Adrenal gland (tissue), 12 donors: ENCODE measurements around the gene RTTN. TPM values are rescaled to one million over a fixed set of nuclear protein-coding genes. Genes with fewer than 3 reads are reported as not detected.

Experiments
- DNase-seq, 7 donors: peaks; one replicate each; pipeline ENCODE4 v3.0.0-alpha.2; 2019 to 2020
- H3K27ac ChIP-seq, 5 donors: fragments of 200-600 bp; sonication (generic) in 4 of 5; 1 replicate in 3 of 5; 2 replicates in 2 of 5; pipeline versions ENCODE4 v1.5.1 to v1.8.0; 2016 to 2020; ENCODE audit warnings: mild to moderate bottlenecking in 1 of 5
- H3K27me3 ChIP-seq: fragments of 200-600 bp; 2 replicates; pipeline ENCODE4 v1.8.0; 2021
- H3K36me3 ChIP-seq, 2 donors: fragments of 200-600 bp; replicated peaks in 1 of 2; 1 replicate in 1 of 2; 2 replicates in 1 of 2; pipeline versions ENCODE4 v1.5.1 to v1.8.0; 2018 to 2022
- H3K4me1 ChIP-seq, 2 donors: fragments of 200-600 bp; replicated peaks in 1 of 2; 1 replicate in 1 of 2; 2 replicates in 1 of 2; pipeline versions ENCODE4 v1.5.1 to v1.8.0; 2018 to 2021
- H3K4me3 ChIP-seq, 4 donors: fragments of 200-600 bp; sonication (generic) in 3 of 4; one replicate each; pipeline ENCODE4 v1.5.1; 2016 to 2018
- H3K9me3 ChIP-seq, 3 donors: fragments of 200-600 bp; sonication (generic) in 1 of 3; replicated peaks in 1 of 3; 1 replicate in 2 of 3; 2 replicates in 1 of 3; pipeline versions ENCODE4 v1.5.1 to v1.8.0; 2016 to 2021
- POLR2A ChIP-seq, 2 donors: fragments of 450-650 bp; IDR thresholded peaks; one replicate each; pipeline ENCODE4 v1.6.1; 2017; ENCODE audit warnings: antibody characterized with exemption in 2 of 2, mild to moderate bottlenecking in 2 of 2, moderate library complexity in 1 of 2
- WGBS, 4 donors: extraction: QIAGEN DNeasy Blood & Tissue Kit in 2 of 4; methylation state at CpG; one replicate each; pipeline versions ENCODE4 v1.1.5 to v1.1.7; 2013 to 2017; 5-methylcytosine and 5-hydroxymethylcytosine counted together
- intact Hi-C, 2 donors: fragments of 100-400 bp; cut with DNase I; formaldehyde crosslinking; loops; one replicate each; pipeline versions ENCODE4 v1.14.1 to v1.15.0; 2022 to 2023
- polyA plus RNA-seq, 3 donors: library from polyadenylated mRNA; stranded (reverse); fragments of 200-250 nt in 2 of 3; fragments of 350-450 nt in 1 of 3; fragmentation: Illumina TruSeq in 1 of 3; extraction: RNeasy Lipid Tissue Mini Kit (QIAGEN cat#74804) in 1 of 3; gene quantifications; one replicate each; pipeline ENCODE4 v1.2.3, GENCODE V29; 2013 to 2014
- total RNA-seq, 9 donors: library from RNA; depleted of rRNA in 4 of 9; stranded (reverse); fragments of >200 nt in 4 of 9; fragments of 120-200 nt in 1 of 9; fragmentation: NEBNext Ultra II Directional in 1 of 9; extraction: Animal tissue kit (Norgen Biotek cat#: 25700) in 1 of 9; gene quantifications; one replicate each; pipeline versions ENCODE4 v1.1.0 to v1.2.4, GENCODE V29; 2013 to 2023
- TF ChIP-seq, protein P1 (sequence below), 6 experiments: fragments of 450-650 bp in 4 of 6; fragments of 200-600 bp in 2 of 6; sonication (generic) in 1 of 6; IDR thresholded peaks; 1 replicate in 5 of 6; 2 replicates in 1 of 6; pipeline versions ENCODE4 v1.5.1 to v1.8.0; 2016 to 2021; ENCODE audit warnings: antibody characterized with exemption in 6 of 6, mild to moderate bottlenecking in 2 of 6, moderate library complexity in 1 of 6
- donor health status: healthy with polysubstance abuse.
- donor health status: Bipolar disorder and iron deficiency.
- donor health status: DM: yes; HTN: yes; CAD: no.
- donor health status: DM: no; HTN: no; CAD: no.
- donor health status: DM: no; HTN: no; CAD: no.
- donor health status: DM: yes; HTN: yes; CAD: no.

RTTN gene
- total and polyA plus RNA-seq, 12 donors: 4.0 to 22.5 (median 7.5) TPM

DNA sequence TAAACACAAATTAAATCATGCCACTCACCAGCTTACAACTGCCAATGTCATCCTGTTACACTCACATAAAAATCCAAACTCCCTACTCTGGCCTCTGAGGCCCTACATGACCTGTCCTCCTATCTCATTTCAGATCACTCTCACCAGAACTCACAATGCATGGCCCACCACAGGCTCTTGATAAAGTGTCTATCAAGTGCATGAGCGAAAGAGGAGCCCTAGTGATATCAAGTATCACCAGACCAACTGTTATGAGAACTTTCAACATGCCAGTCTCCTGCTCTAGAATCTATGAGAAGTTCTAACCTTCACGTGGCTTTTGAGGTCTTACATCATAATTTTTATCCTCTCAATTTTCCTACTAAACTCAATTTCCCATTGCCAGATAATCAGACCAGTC lies 181.4 kb downstream of the RTTN start:
- Histone ChIP-seq H3K36me3 (no peaks in the 10 kb centered on the region), H3K27me3 (no peaks in the 10 kb centered on the region), H3K4me1 (no peaks in the 10 kb centered on the region), H3K27ac (no peak overlapping the region), H3K4me3 (no peak overlapping the region), H3K9me3 (no peaks in the 10 kb centered on the region)
- no peak for TF ChIP-seq POLR2A (IDR thresholded peaks at IDR 0.05)
- TF ChIP-seq, protein P1, sequence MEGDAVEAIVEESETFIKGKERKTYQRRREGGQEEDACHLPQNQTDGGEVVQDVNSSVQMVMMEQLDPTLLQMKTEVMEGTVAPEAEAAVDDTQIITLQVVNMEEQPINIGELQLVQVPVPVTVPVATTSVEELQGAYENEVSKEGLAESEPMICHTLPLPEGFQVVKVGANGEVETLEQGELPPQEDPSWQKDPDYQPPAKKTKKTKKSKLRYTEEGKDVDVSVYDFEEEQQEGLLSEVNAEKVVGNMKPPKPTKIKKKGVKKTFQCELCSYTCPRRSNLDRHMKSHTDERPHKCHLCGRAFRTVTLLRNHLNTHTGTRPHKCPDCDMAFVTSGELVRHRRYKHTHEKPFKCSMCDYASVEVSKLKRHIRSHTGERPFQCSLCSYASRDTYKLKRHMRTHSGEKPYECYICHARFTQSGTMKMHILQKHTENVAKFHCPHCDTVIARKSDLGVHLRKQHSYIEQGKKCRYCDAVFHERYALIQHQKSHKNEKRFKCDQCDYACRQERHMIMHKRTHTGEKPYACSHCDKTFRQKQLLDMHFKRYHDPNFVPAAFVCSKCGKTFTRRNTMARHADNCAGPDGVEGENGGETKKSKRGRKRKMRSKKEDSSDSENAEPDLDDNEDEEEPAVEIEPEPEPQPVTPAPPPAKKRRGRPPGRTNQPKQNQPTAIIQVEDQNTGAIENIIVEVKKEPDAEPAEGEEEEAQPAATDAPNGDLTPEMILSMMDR (IDR thresholded peaks at IDR 0.05): no peak
- 92 to 95% (median 94%) methylated on average over 2 of the region's 2 CpGs for WGBS, 4 donors
- no peak for DNase-seq
- intact Hi-C loops: no loop called here

DNA sequence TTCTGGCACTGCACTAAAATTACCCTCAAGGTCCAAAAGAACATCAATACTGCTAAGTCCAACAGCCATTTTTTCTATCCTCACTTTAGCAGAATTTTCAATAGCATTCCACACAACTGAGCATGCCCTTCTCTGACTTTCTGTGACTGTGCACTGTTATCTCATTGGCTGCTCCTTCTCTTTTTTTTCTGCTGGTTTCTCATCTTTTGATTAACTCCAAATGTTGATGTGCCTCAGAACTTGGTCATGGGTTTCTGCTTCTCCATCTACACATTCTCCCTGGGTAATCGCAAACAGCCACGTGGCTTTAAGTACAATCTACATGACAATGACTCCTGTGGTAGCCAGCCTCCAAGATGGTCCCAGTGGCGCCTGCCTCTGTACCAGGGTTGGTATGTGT lies 182.9 kb downstream of the RTTN start:
- H3K4me1 ChIP-seq: no peaks in the 10 kb centered on the region
- no peaks in the 10 kb centered on the region for H3K27me3 ChIP-seq
- 97 to 100% (median 100%) methylated on average over 3 of the region's 3 CpGs for WGBS, 4 donors
- intact Hi-C loops: no loop called here
- no peak for DNase-seq
- H3K27ac ChIP-seq: no peak overlapping the region
- no peak for TF ChIP-seq POLR2A (IDR thresholded peaks at IDR 0.05)
- no peak overlapping the region for H3K4me3 ChIP-seq
- no peaks in the 10 kb centered on the region for H3K9me3 ChIP-seq
- no peaks in the 10 kb centered on the region for H3K36me3 ChIP-seq

DNA sequence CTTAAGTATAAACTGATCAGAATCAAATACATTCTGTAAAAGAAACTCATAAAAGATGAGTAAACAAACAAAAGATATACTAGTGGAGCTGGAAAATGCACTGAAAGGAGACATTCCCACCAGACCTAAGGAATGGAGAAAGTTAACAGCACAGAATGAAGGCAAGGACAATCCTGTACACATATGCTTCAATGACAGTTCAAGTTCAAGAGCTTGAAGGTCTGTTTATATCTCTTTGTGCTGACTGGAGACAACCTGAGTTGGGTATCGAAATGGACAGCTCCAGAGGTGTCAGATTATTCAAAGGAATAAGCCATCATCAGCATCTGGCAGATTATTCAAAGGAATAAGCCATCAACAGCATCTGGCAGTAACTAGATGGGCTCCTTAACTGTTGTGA lies 184.0 kb downstream of the RTTN start:
- H3K4me1 ChIP-seq: no peaks in the 10 kb centered on the region
- H3K27ac ChIP-seq: no peak overlapping the region
- intact Hi-C loops: no loop called here
- DNase-seq: no peak
- WGBS, 4 donors: 87 to 100% (median 97%) methylated on average over 1 of the region's 1 CpG
- H3K4me3 ChIP-seq: no peak overlapping the region
- no peaks in the 10 kb centered on the region for H3K27me3 ChIP-seq
- H3K36me3 ChIP-seq: no peaks in the 10 kb centered on the region
- no peaks in the 10 kb centered on the region for H3K9me3 ChIP-seq
- TF ChIP-seq, protein P1 (IDR thresholded peaks at IDR 0.05): no peak
- TF ChIP-seq POLR2A (IDR thresholded peaks at IDR 0.05): no peak

DNA sequence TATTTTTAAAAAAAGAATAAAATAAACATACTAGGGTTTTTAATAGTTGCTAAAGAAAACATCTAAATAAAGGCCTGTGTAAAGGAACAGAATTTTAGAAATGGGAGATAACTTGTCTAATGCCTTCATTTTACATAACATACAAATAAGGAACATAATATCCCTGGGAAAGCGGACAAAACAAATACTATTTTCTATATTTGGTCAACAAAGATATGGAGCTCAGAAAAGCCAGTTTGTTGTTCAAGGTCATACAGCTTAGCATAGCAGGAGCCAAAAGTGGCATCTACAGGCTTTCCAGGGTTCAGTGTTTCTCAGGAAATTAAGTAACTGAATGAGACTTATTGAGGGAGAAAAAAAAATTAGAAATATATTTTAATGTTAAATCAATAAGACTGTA lies 184.4 kb downstream of the RTTN start:
- H3K36me3 ChIP-seq: no peaks in the 10 kb centered on the region
- 62 to 72% (median 65%) methylated on average over 1 of the region's 1 CpG for WGBS, 4 donors

DNA sequence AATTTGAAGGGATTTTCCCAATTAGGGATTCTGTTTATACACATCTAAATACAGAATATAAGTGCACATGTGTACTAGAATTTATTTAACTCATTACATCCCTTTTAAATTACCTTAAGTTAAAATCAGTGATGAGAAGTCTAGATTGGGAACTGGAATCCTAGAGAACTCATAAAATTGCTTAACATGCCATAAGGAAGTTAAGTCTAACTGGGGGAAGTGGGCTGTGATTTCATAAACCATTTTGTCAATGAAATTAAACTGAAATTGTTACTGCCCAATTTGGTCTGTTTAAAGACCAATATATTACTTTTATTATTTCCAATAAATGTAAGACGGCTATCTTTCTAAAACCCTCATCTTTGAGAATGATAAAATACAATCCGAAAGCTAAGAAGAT lies 185.5 kb downstream of the RTTN start:
- 92 to 98% (median 95%) methylated on average over 2 of the region's 2 CpGs for WGBS, 4 donors
- no peaks in the 10 kb centered on the region for H3K36me3 ChIP-seq
- no peak overlapping the region for H3K27ac ChIP-seq
- no peak overlapping the region for H3K4me3 ChIP-seq
- H3K9me3 ChIP-seq: no peaks in the 10 kb centered on the region
- no peak for DNase-seq
- intact Hi-C loops: no loop called here
- no peak for TF ChIP-seq POLR2A (IDR thresholded peaks at IDR 0.05)
- TF ChIP-seq, protein P1 (IDR thresholded peaks at IDR 0.05): no peak
- H3K4me1 ChIP-seq: no peaks in the 10 kb centered on the region
- no peaks in the 10 kb centered on the region for H3K27me3 ChIP-seq

More for the DNA sequence above, 184.4 kb downstream of the RTTN start:
- Histone ChIP-seq H3K27me3 (no peaks in the 10 kb centered on the region), H3K4me3 (no peak overlapping the region), H3K9me3 (no peaks in the 10 kb centered on the region), H3K27ac (no peak overlapping the region), H3K4me1 (no peaks in the 10 kb centered on the region)
- no peak for DNase-seq
- intact Hi-C loops: no loop called here
- TF ChIP-seq POLR2A (IDR thresholded peaks at IDR 0.05): no peak
- TF ChIP-seq, protein P1 (IDR thresholded peaks at IDR 0.05): no peak
